KOPT-K1 (cell line): ENCODE data around the gene CLDN9.

Experiments used
- H3K27ac ChIP-seq: fragments of 200-600 bp; sonication (generic); 2 replicates; pipeline ENCODE4 v1.5.1; 2016; ENCODE audit warnings: antibody characterized with exemption, mild to moderate bottlenecking, low read depth, low read length; ENCODE audit not compliant: poor library complexity, severe bottlenecking
- H3K36me3 ChIP-seq: fragments of 200-600 bp; sonication (generic); 2 replicates; pipeline ENCODE4 v1.5.1; 2017; ENCODE audit warnings: antibody characterized with exemption, mild to moderate bottlenecking, low read length, moderate library complexity; ENCODE audit not compliant: insufficient read depth
- H3K9me3 ChIP-seq: fragments of 200-600 bp; sonication (generic); 2 replicates; pipeline ENCODE4 v1.5.1; 2017; ENCODE audit warnings: antibody characterized with exemption, low read length, mild to moderate bottlenecking; ENCODE audit not compliant: insufficient read depth, poor library complexity, severe bottlenecking

Gene CLDN9

DNA sequence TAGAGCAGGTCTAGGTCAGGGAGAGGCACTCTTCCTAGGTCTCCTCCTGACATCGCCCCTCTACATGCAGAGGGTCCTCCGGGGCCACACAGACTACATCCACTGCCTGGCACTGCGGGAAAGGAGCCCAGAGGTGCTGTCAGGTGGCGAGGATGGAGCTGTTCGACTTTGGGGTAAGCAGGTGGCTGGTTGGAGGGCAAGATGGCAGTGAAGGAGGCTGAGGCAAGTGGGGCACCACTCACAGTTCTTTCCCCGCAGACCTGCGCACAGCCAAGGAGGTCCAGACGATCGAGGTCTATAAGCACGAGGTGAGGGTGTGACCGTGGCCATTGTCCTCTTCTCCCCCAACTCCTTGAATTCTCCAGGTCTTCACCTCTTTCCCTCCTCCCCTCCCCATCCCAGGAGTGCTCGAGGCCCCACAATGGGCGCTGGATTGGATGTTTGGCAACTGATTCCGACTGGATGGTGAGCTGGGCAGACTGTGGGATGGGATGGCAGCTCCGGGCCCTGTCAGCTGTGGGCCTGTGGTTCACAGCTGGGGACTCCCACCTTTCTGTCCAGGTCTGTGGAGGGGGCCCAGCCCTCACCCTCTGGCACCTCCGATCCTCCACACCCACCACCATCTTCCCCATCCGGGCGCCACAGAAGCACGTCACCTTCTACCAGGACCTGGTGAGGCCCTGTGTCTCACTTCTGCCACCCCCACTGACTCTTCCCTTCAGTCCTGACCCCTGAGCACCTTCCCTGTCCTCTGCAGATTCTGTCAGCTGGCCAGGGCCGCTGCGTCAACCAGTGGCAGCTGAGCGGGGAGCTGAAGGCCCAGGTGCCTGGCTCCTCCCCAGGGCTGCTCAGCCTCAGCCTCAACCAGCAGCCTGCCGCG lies 14.1 kb downstream of the CLDN9 start:
- H3K36me3 ChIP-seq: peaks cover 24% of the 10 kb centered on the region
- no peak overlapping the region for H3K27ac ChIP-seq
- no peaks in the 10 kb centered on the region for H3K9me3 ChIP-seq

DNA sequence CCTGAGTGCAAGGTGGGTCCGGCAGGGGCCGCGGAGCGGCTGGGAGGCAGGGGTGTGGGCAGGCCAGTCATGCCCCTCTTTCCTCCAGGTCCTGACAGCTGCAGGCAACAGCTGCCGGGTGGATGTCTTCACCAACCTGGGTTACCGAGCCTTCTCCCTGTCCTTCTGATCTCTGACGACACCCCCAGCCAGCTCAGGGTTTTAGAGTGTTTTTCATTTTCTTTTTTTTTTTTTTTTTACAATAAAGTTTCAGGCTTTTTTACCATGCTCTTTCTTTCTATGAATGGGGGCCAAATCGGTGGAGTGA lies 14.7 kb downstream of the CLDN9 start:
- Histone ChIP-seq H3K9me3 (no peaks in the 10 kb centered on the region), H3K36me3 (peaks cover 24% of the 10 kb centered on the region), H3K27ac (no peak overlapping the region)

DNA sequence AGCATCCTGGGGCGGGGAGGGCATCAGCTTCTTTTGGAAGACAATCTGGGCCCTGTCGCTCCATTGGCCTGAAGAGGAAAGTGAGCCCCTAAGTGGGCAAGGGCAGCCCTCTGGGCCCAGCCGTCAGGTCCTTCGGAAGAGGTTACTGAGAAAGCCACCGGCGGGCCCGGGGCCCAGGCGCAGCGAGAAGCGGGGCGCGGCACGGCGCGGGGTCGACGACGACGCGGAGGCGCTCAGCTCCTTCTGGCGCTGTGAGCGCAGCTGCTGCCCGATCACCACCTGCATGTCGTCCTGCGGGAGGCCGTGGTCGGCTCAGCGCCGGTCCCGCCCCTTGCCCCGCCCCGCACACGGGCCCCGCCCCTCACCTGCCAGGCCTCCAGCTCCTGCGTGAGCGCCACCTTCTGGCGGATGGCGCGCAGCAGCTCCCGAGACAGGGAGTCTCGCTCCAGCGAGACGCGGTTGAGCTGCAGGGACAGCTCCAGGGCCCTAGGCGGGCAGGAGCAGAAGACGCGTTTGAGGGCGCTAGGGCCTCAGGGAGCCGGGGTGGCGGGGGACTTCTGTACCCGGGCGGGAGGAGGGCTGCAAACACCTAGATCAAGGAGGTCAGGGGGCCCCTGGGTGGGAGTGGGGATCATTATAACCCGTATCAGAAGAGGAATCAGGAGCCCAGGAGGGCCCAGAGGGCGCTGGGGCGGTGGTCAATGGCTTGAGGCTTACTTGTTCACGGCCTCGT lies 15.4 kb downstream of the CLDN9 start:
- Histone ChIP-seq H3K27ac (no peak overlapping the region), H3K36me3 (peaks cover 24% of the 10 kb centered on the region), H3K9me3 (no peaks in the 10 kb centered on the region)

DNA sequence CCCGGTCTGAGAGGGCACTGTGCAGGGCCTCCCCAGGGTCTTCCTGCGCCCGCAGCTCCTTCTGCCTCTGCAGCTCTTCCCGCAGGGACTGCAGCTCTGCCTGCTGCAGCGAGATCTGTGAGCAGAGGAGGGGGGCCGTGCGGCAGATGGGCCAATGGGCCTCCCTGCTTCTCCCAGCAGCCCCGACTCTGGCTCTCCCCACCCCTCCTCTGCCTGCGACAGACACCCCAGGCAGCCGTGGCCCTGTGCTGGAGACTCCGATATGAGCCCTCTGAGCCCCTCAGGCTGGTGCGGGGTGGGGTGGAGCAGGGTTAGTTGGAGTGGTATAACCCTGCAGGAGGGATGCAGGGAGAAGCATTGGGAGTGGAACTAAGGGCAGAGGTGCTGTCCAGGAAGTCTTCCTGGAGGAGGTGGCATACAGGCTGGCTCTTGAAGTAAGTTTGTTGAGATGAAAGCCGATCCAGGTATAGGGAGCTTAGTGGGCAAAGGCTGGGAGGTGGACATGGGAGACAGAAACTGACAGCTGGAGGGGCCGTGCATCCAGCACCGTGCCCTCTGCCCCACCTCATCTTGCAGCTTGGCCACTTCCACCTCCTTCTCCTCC lies 16.1 kb downstream of the CLDN9 start:
- Histone ChIP-seq H3K9me3 (no peaks in the 10 kb centered on the region), H3K36me3 (peaks cover 24% of the 10 kb centered on the region), H3K27ac (no peak overlapping the region)

DNA sequence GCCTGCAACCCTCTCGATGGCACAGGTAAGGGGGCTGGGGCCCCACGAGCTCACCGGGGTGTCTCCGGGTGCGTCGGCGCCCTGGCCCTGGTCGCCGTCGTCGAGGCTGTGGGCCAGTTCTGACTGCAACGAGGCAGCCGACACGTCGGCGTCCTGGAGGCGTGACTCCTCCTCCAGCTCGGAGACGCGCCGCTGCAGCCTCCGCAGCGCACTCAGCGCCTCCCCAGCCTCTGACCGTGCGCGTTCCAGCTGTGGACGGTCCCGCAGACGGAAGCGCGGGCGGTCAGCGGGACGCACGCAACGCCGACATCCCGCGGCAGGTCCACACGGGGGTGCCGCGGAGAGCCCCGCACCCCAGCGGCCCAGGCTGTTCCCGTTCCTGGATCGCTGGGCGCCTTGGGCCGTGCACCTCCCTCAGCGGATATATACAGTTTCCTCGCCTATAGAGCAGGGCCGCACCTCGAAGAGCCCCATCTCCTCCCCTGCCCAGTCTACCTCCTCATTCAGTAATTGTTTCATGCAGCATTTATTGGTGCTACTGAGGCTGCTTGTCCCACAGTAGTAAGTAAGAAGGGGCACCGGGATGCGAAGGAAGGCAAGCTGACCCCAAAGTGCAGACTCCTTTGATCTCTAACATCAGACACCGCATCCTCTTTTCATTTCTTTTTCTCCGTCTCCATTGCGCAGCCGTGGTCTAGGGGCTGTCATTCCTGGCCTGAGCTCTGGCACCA lies 16.9 kb downstream of the CLDN9 start:
- Histone ChIP-seq H3K36me3 (peaks cover 24% of the 10 kb centered on the region), H3K27ac (no peak overlapping the region), H3K9me3 (no peaks in the 10 kb centered on the region)

DNA sequence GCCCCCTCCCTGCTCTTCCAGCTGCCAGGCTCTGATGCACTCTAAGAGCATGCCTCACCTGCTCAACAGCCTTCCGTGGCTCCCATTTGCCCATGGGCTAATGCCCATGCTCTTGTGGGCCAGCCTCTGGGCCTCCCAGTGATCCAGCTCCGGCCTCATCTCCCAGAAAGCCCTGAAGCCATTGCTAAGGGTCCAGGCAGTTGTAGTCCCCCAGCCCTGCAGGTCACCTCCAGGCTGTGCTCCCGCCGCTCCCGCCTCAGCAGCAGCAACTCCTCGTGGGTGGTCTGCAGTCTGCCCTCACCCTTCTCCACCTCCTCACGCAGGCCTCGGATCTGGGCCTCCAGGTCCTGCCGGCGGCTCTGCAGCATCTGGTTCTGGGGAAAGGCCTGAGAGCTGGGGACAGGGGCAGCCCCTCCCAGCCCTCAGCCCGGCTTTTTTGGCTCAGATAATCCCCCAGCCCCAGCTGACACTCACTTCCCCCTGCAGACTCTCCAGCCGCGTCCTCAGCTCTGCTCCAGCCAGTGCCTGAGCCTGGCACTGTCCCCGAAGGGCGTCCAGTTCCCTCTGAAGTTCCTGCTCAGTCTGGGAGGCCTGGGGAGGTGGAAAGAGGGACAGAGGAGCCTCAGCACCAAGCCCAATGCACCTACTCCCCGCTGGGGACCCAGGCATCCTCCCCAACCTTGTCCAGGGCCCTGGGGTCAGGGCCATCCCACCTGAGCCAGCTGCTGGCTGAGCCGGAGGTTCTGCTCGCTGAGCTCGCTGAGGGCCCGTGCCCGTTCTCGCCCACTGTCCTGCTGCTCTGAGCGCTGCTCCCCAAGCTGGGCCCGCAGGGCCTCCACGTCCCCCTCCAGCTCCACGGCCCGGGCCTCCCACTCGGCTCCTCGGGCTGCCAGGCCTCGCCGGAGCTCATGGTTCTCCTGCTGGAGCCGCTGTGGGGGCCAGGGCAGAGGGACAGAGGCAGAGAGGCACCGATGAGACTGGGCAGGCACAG lies 17.8 kb downstream of the CLDN9 start:
- no peak overlapping the region for H3K27ac ChIP-seq
- H3K36me3 ChIP-seq: peaks cover 20% of the 10 kb centered on the region

DNA sequence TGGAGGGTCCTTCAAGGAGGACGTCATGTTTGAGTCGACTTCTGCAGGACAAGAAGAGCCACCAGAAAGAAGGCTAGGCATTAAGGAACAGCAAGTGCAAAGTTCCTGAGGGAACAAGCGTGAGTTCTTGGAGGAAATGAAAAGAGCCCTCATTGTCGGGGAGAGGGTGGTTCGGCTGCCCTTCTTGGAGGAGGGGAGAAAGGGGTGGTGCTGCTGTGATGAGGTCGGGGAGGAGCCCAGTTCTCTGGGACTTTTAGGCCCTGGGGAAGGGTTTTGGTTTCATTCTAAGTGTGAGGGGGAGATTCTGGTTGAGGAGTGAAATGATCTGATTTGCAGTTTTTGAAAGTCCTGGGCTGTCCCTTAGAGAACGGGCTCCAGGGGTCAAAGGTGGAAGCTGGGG lies 19.9 kb downstream of the CLDN9 start:
- Histone ChIP-seq H3K27ac (no peak overlapping the region), H3K9me3 (no peaks in the 10 kb centered on the region), H3K36me3 (no peaks in the 10 kb centered on the region)

More for the DNA sequence above, 17.8 kb downstream of the CLDN9 start:
- H3K9me3 ChIP-seq: no peaks in the 10 kb centered on the region

DNA sequence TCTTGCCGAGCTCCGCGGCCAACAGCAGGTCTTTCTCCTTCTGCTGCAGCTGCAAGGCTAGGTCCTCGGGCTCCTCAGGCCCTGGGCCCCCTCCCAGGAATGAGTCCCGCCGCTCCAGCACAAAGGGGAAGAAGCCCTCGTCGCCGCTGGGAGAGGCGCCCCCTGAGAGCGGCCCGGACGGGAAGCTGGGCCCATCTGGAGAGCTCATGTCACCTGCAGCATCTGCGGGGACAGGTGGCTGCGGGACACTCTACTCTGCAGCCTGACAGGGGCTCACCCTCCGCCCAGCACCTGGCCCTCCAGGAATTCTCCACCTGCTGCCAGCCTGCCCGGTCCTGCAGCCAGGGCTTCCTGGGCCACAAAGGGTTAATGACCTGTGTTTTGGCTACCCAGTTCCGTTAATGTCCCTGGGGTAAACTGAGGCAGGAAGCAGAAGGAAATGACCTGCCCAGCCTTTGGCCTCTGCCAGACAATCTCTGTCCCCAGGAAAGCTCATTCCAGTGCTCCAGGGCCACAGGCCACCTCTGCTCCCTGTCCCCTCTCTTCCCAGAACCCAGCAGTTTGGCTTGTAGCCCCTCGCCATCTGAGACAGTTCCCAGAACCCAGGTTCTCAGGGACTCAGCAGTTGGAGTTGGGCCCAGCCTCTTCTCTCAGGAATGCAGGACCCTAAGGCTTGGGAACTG lies 22.7 kb downstream of the CLDN9 start:
- H3K9me3 ChIP-seq: no peaks in the 10 kb centered on the region
- H3K27ac ChIP-seq: no peak overlapping the region
- H3K36me3 ChIP-seq: no peaks in the 10 kb centered on the region

DNA sequence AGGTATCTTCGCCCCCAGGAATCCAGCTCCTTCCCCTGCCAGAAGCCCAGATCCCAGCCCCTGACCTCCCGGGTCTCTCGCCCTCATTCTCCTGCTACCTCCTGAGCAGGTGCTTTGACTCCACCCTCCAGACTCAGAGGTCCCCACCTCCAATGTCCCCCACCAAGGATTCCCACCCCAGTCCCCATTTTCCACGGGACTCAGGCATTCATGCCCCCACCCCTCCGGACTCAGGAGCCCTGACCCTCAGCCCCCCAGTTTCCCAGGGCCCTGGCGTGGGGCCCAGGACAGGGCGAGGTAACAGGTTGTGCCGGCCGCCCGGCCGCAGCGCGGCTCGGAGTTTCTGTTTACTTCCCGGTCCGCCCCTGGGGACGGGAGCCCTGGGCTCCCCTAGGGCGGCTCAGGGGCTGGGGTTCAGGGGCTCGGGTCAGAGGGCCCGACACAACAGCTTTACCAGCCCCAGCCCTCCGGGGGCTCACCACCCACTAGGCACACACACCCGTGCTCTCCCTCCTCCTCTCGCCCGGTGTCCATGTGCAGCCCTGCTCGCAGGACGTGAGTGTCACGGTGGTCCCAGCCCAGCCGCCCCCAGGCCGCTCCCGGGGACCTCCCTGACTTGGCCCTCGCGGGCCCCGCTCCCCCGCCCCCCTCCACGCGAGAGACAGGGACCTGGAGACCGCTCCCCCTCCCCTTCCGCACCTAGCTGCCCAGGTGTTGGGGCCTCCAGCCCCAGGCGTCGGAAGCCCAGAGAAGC lies 23.4 kb downstream of the CLDN9 start:
- Histone ChIP-seq H3K27ac (no peak overlapping the region), H3K9me3 (no peaks in the 10 kb centered on the region), H3K36me3 (no peaks in the 10 kb centered on the region)

DNA sequence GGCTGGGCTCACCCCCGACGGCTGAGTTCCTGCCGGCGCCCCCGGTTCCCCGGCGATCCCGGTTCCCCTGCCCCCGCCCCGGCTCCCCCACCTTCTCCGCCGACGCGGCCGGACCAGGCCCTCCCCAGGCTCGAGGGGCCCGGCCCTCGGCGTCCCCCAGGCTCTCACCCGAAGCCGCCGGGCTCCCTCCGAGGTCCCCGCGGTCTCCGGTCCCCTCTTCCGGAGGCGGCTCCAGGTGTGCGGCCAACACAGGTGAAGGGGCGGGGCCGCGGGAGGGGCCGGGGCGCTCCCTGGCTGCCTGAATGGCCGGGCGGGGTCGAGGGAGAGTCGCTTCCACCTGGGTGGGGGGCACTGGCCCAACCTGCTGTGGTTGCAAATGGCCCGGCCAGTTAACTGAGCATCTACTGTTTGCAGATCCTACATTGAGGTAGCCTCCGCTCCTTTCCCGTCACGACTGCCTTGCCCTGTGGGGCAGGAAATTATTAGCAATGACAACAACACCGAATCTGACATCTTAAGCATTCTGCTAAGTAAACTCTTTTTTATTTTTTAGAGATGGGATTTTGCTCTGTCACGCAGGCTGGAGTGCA lies 24.1 kb downstream of the CLDN9 start, which contains the start of gene BICDL2:
Gene BICDL2 (minus strand): TSS at position 219 of the 590 bp plus-strand sequence. CDS start 1,448 bp downstream, outside the sequence.
- no peaks in the 10 kb centered on the region for H3K36me3 ChIP-seq

DNA sequence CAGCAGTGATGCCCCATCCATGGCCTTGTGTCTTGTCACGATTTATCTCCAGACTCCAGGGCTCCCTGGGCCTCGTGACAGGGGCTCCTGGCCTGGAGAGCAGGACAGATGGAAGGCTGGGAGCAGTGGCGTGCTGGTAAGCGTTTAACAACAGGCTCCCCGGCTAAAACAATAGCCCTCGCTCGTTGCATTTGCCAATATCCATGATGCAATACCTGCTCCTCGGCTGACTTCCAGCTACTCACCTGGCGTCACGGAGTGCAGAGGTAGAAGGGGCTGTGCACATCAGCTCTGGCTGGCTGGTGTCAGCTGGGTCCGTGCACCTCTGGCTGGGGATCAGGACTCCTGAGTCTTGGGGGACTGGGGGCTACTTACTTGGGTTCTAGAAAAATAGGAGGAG lies 25.5 kb downstream of the CLDN9 start:
- H3K27ac ChIP-seq: no peak overlapping the region
- no peaks in the 10 kb centered on the region for H3K36me3 ChIP-seq
- no peaks in the 10 kb centered on the region for H3K9me3 ChIP-seq

More for the DNA sequence above, 24.1 kb downstream of the CLDN9 start, which contains the start of gene BICDL2:
- Histone ChIP-seq H3K27ac (no peak within 1 kb of the TSS), H3K9me3 (no peaks in the 10 kb centered on the region)

DNA sequence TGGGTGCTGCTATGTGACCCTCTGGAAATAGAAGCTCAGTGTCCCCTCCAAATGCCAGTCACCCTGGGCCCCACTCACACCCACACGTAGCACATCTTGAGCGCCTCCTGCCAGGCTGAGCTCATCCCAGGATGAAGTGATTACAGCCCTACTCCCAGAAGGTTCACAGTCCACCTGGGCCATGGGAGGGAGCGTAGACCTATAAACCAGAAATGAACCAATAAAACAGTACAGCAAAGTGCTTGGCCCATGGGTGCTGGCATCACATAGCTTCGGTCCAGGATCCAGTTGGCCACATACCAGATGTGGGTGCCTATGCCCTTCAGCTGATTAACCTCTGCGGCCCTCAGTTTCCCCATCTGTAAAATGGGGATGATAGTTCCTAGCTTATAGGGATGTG lies 26.2 kb downstream of the CLDN9 start:
- Histone ChIP-seq H3K9me3 (no peaks in the 10 kb centered on the region), H3K36me3 (no peaks in the 10 kb centered on the region), H3K27ac (no peak overlapping the region)

DNA sequence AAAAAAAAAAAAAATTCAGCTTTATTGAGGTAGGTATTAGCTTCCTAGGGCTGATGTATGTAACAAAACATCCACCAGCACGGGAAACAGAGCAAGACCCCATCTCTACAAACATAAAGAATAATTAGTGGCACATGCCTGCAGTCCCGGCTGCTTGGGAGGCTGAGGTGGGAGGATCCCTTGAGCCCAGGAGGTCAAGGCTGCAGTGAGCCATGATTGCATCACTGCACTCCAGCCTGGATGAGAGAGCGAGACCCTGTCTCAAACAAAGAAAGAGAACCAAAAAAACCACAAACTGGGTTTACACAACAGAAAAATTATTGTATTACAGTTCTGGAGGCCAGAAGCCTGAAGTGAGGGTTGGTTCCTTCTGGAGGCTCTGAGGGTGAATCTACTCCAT lies 29.7 kb downstream of the CLDN9 start:
- Histone ChIP-seq H3K9me3 (no peaks in the 10 kb centered on the region), H3K36me3 (no peaks in the 10 kb centered on the region)

More for the DNA sequence above, 29.7 kb downstream of the CLDN9 start:
- no peak overlapping the region for H3K27ac ChIP-seq
